ENCODE measurements around the gene CADPS2.

DNA sequence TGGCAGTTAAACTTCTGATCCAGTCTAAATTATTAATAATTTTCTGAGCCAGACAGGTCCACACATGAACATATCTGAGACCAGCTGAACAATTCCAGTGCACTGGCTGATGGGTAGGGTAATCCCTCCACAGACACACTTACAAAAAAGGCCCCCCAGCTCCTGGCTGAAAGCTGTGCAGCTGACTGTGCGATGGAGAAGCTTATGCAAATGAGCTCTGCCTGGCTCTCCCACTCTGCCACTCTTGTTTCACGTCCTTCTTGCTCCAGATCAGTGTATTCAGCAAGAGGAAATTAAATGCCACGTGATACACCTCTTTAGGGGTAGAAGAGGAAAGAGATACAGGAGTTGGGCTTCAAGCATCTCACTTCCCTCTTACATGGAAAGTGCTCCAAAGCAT, 505.3 kb downstream of the CADPS2 start:
- TF ChIP-seq CTCF (IDR thresholded peaks at IDR 0.05 in 2 of 3, conservative IDR thresholded peaks at IDR 0.05 in 1 of 3; ENCODE audit: control insufficient read depth in 2 of 3, extremely low read depth in 1 of 3, insufficient read depth in 1 of 3, low read depth in 3 of 3, low read length in 3 of 3) (no peak), RFX5 (IDR thresholded peaks at IDR 0.05; ENCODE audit: low read depth, low read length) (no peak)
